Progenitor cell of endocrine pancreas (in vitro differentiated cells): ENCODE measurements around the gene STK17B. TPM values are rescaled to one million over a fixed set of nuclear protein-coding genes. Genes with fewer than 3 reads are reported as not detected.

Experiments used
- DNase-seq: peaks from one replicate; pipeline ENCODE4 v3.0.0; 2021; ENCODE audit warnings: low spot score; ENCODE audit not compliant: unreplicated experiment
- H3K27ac Mint-ChIP-seq: 2 replicates; pipeline ENCODE4 v1.8.0; 2021; ENCODE audit warnings: mild to moderate bottlenecking, moderate library complexity, mixed read lengths
- H3K27me3 Mint-ChIP-seq: 2 replicates; pipeline ENCODE4 v1.8.0; 2021; ENCODE audit warnings: mixed read lengths
- H3K36me3 Mint-ChIP-seq: 2 replicates; pipeline ENCODE4 v1.8.0; 2022; ENCODE audit warnings: mixed read lengths; ENCODE audit not compliant: insufficient read depth
- H3K4me1 Mint-ChIP-seq: 2 replicates; pipeline ENCODE4 v1.8.0; 2021; ENCODE audit warnings: low read depth, mixed read lengths
- H3K4me3 Mint-ChIP-seq: 2 replicates; pipeline ENCODE4 v1.8.0; 2021; ENCODE audit warnings: low read depth, mild to moderate bottlenecking, moderate library complexity, mixed read lengths
- H3K9me3 Mint-ChIP-seq: 2 replicates; pipeline ENCODE4 v1.8.0; 2021; ENCODE audit warnings: low read depth, mixed read lengths
- total RNA-seq: library from RNA; stranded (reverse); gene quantifications from 2 replicates; pipeline ENCODE4 v1.2.1, GENCODE V29; 2021
- TF ChIP-seq, protein P1 (sequence below): fragments of 200-600 bp; sonication (generic); IDR thresholded peaks from one replicate; pipeline ENCODE4 v1.5.0; 2021; ENCODE audit warnings: antibody characterized with exemption, mild to moderate bottlenecking; ENCODE audit not compliant: unreplicated experiment

STK17B gene
- total RNA-seq, 1 donor from 2014 or later, result 3.4 TPM

DNA sequence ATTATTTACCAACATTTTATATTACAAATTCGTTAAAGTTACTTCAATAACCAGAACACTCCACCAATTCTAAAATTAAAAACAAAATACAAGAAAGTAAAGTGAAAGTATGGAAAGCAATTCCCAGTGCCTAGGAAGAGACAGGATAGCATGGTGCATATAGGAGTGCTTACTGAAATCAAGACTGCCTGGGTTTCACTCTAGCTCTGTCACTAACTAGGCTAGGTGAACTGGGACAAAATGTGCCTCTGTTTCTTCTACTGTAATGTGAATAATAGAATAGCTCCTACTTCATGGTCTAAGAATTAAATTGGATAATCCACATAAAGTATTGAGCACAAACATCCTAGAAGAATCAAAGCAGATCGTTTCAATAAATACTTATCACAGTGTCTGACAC is 22.6 kb downstream of the STK17B start:
- TF ChIP-seq, protein P1, sequence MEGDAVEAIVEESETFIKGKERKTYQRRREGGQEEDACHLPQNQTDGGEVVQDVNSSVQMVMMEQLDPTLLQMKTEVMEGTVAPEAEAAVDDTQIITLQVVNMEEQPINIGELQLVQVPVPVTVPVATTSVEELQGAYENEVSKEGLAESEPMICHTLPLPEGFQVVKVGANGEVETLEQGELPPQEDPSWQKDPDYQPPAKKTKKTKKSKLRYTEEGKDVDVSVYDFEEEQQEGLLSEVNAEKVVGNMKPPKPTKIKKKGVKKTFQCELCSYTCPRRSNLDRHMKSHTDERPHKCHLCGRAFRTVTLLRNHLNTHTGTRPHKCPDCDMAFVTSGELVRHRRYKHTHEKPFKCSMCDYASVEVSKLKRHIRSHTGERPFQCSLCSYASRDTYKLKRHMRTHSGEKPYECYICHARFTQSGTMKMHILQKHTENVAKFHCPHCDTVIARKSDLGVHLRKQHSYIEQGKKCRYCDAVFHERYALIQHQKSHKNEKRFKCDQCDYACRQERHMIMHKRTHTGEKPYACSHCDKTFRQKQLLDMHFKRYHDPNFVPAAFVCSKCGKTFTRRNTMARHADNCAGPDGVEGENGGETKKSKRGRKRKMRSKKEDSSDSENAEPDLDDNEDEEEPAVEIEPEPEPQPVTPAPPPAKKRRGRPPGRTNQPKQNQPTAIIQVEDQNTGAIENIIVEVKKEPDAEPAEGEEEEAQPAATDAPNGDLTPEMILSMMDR, result no peak
- peaks cover 2% of the 10 kb centered on the region for H3K36me3 Mint-ChIP-seq
- no peak overlapping the region for H3K27ac Mint-ChIP-seq
- no peaks in the 10 kb centered on the region for H3K4me1 Mint-ChIP-seq
- no peak overlapping the region for H3K4me3 Mint-ChIP-seq
- no peaks in the 10 kb centered on the region for H3K27me3 Mint-ChIP-seq
- H3K9me3 Mint-ChIP-seq, result no peaks in the 10 kb centered on the region
- DNase-seq, result no peak

DNA sequence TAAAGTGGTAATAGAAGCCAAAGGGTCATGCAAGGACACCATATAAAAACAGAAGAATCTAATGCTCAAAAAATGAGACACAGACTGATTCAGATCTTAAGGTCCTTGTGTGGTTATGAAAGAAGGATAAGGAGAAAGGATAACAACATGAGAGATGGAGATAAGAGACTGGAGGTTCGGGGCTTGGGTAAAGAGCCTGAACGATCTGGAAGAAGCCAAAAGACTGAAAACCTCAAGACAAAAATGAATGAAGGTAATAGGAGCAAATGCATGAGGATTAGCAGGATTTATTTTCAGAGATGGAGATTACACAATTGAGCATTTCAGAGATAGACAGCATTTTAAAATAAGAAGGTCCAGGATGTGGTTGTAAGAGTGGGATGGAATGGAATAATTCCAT is 26.1 kb downstream of the STK17B start:
- Mint-ChIP-seq H3K27me3 (no peaks in the 10 kb centered on the region), H3K4me3 (no peak overlapping the region), H3K4me1 (no peaks in the 10 kb centered on the region), H3K9me3 (no peaks in the 10 kb centered on the region), H3K27ac (no peak overlapping the region), H3K36me3 (no peaks in the 10 kb centered on the region)
- TF ChIP-seq, protein P1, result no peak
- no peak for DNase-seq

DNA sequence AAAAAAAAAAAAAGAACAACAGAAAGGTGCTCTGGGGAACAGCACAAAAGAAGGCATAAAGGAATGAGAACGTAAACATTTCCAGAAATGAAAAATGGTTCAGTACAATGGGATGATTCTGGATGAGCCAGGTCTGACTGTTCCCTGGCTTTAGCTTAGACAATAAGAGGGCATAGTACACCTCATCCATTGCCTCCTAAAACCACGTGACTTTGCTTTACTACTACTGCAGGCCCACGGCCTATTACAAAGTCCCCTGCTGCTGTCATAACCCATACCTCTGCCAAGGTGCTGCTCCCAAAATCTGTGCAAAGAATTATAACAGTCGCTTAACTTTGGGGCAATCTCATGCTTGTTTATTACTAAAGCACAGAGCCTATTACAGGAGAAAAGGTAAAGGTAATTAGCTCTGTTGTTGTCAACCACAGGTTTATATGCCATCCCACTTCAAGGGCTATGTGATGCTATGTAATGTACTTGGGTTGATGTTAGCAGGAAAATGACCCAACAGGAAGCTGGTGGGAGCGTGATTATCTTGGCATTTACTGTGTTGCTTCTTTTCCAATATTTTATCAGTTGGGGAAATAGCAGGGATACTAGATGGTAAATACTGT is 26.8 kb downstream of the STK17B start:
- Mint-ChIP-seq H3K9me3 (no peaks in the 10 kb centered on the region), H3K36me3 (no peaks in the 10 kb centered on the region), H3K27me3 (no peaks in the 10 kb centered on the region), H3K27ac (no peak overlapping the region), H3K4me1 (no peaks in the 10 kb centered on the region), H3K4me3 (no peak overlapping the region)
- no peak for DNase-seq
- TF ChIP-seq, protein P1, result no peak

DNA sequence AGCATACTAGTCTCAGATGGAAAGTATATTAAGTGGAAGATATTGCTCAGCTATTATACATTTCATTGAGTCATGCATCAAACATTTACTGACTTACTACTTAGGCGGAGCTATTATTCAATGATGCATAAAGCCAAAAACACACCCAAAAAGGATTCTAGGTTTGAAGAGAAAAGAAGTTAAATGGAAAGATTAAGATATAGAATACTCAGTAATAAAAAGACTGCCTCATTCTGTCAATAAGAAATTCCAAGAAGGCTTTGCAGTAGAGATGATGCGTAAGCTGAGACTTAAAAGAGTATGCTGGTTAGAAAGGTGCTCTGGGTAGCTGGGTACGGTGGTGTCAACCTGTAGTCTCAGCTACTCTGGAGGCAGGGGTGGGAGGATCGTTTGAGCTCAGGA is 27.6 kb downstream of the STK17B start:
- H3K4me3 Mint-ChIP-seq, result no peak overlapping the region
- TF ChIP-seq, protein P1, result no peak

DNA sequence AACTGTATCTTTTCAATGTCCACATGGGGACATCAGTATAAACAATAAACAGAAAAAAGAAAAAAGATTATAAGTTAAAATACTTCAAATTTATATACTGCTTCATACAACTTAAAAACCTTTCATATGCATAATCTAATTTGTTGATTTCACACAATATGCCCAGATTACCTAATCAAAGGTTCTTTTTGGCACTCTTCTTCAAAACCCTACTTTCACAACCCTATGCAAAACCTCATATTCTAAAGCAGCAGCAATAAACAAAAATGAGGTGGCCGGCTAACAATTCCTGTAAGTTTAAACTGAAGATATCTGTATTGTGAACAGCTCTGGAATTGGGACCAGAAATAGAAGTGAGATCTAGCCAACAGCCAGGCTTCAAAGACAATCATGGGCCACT is 28.6 kb downstream of the STK17B start:
- no peaks in the 10 kb centered on the region for H3K4me1 Mint-ChIP-seq
- no peaks in the 10 kb centered on the region for H3K9me3 Mint-ChIP-seq
- DNase-seq, result no peak
- H3K36me3 Mint-ChIP-seq, result peaks cover 2% of the 10 kb centered on the region
- no peak overlapping the region for H3K27ac Mint-ChIP-seq
- TF ChIP-seq, protein P1, result no peak
- no peak overlapping the region for H3K4me3 Mint-ChIP-seq
- H3K27me3 Mint-ChIP-seq, result no peaks in the 10 kb centered on the region

More for the DNA sequence above, 27.6 kb downstream of the STK17B start:
- Mint-ChIP-seq H3K9me3 (no peaks in the 10 kb centered on the region), H3K4me1 (no peaks in the 10 kb centered on the region), H3K36me3 (no peaks in the 10 kb centered on the region), H3K27ac (no peak overlapping the region), H3K27me3 (no peaks in the 10 kb centered on the region)
- no peak for DNase-seq
